NCI-H510A (cell line): ENCODE measurements around the gene SPG11.

Experiments
- DNase-seq: peaks from one replicate; lab custom pipeline; 2025; lab: John Stamatoyannopoulos, UW

SPG11 gene

GRCh38 chr15:44519537-44519936, 143.9 kb downstream of the SPG11 start:
- no peak for DNase-seq

GRCh38 chr15:44516436-44516835, 147.0 kb downstream of the SPG11 start:
- no peak for DNase-seq
